Endothelial cell of umbilical vein (primary cell): Measurements from ENCODE around the gene ADORA2B. TPM values are rescaled to one million over a fixed set of nuclear protein-coding genes. Genes with fewer than 3 reads are reported as not detected.

ENCODE experiments used
- BruUV-seq: library from RNA; stranded (reverse); fragments of 400-500 nt; replicated peaks from 2 replicates; lab custom pipeline; 2021; lab: Mats Ljungman, UMichigan
- CTCF ChIA-PET: fragments of 300-600, 350-600 bp; sonication (Branson Sonifier 250); formaldehyde crosslinking; loops from one replicate; lab custom pipeline; 2021; ENCODE audit warnings: antibody characterized with exemption, inconsistent platforms; lab: Charles Lee
- POLR2A ChIA-PET: fragments of 300-600, 350-600 bp; sonication (Branson Sonifier 250); formaldehyde crosslinking; loops from one replicate; lab custom pipeline; 2021; ENCODE audit warnings: antibody characterized with exemption, inconsistent platforms; lab: Charles Lee
- DNase-seq: peaks from one replicate; pipeline ENCODE4 v3.0.0-alpha.2; 2011; ENCODE audit warnings: low read depth, low spot score
- FAIRE-seq: peaks from 2 replicates; lab custom pipeline; 2011; peaks lifted over from hg19 to GRCh38; lab: Jason Lieb, UNC
- H2AFZ ChIP-seq: 2 replicates; pipeline ENCODE4 v1.6.0; 2012; ENCODE audit warnings: low read depth, low read length, control low read depth, inconsistent platforms
- H3K27ac ChIP-seq: 2 replicates; pipeline ENCODE4 v1.5.1; 2011; ENCODE audit warnings: low read depth, mild to moderate bottlenecking, control low read depth, low read length, moderate library complexity; ENCODE audit not compliant: insufficient read depth
- H3K27me3 ChIP-seq, 2 experiments: 2 replicates each; pipeline versions ENCODE4 v1.6.0 to v1.6.1; 2011; ENCODE audit warnings: low read length in 2 of 2, mixed read lengths in 1 of 2; ENCODE audit not compliant: control insufficient read depth in 2 of 2, insufficient read depth in 2 of 2
- H3K36me3 ChIP-seq, 2 experiments: 2 replicates in 1 of 2; 3 replicates in 1 of 2; pipeline ENCODE4 v1.5.1; 2011; ENCODE audit warnings: low read length in 2 of 2, mild to moderate bottlenecking in 1 of 2, moderate library complexity in 1 of 2; ENCODE audit not compliant: control insufficient read depth in 2 of 2, insufficient read depth in 2 of 2; ENCODE audit errors: extremely low read depth in 1 of 2
- H3K4me1 ChIP-seq: 3 replicates; pipeline ENCODE4 v1.5.1; 2011; ENCODE audit warnings: mild to moderate bottlenecking, low read length; ENCODE audit not compliant: control insufficient read depth, insufficient read depth; ENCODE audit errors: extremely low read depth
- H3K4me2 ChIP-seq: 2 replicates; pipeline ENCODE4 v1.6.1; 2011; ENCODE audit warnings: low read length, control low read depth, mixed read lengths; ENCODE audit not compliant: insufficient read depth
- H3K4me3 ChIP-seq, 3 experiments: fragments of 200-600 bp in 1 of 3; sonication (generic), shearing (Covaris generic) in 1 of 3; replicated peaks in 1 of 3; 2 replicates each; pipeline ENCODE4 v1.5.1; 2011 to 2016; ENCODE audit warnings: control low read depth in 3 of 3, low read length in 3 of 3, mild to moderate bottlenecking in 2 of 3, inconsistent platforms in 1 of 3, low read depth in 1 of 3, moderate library complexity in 1 of 3; ENCODE audit not compliant: insufficient read depth in 1 of 3
- H3K79me2 ChIP-seq: 2 replicates; pipeline ENCODE4 v1.6.0; 2012; ENCODE audit warnings: low read length, inconsistent platforms; ENCODE audit not compliant: control insufficient read depth, insufficient read depth
- H3K9ac ChIP-seq: replicated peaks from 2 replicates; pipeline ENCODE3; 2011; ENCODE audit warnings: low read length, control low read depth; ENCODE audit not compliant: insufficient read depth; ENCODE audit errors: extremely low read depth
- H3K9me1 ChIP-seq: replicated peaks from 3 replicates; pipeline ENCODE4 v1.6.0; 2011; ENCODE audit warnings: mild to moderate bottlenecking, low read length; ENCODE audit not compliant: control insufficient read depth, insufficient read depth; ENCODE audit errors: extremely low read depth
- H3K9me3 ChIP-seq: replicated peaks from 2 replicates; pipeline ENCODE4 v1.5.1; 2012; ENCODE audit warnings: low read length, inconsistent platforms; ENCODE audit not compliant: control insufficient read depth, insufficient read depth
- H4K20me1 ChIP-seq: replicated peaks from 2 replicates; pipeline ENCODE3; 2011; ENCODE audit warnings: mild to moderate bottlenecking, low read length; ENCODE audit not compliant: control insufficient read depth, insufficient read depth; ENCODE audit errors: extremely low read depth
- EZH2 ChIP-seq: IDR thresholded peaks from 2 replicates; pipeline ENCODE4 v1.6.1; 2012; ENCODE audit warnings: borderline replicate concordance, low read depth, mild to moderate bottlenecking, moderate library complexity, low read length, inconsistent platforms; ENCODE audit not compliant: severe bottlenecking
- FOS ChIP-seq: IDR thresholded peaks from 2 replicates; pipeline ENCODE4 v1.6.1; 2011; ENCODE audit warnings: mild to moderate bottlenecking, low read length, moderate library complexity, borderline replicate concordance; ENCODE audit not compliant: insufficient read depth
- GATA2 ChIP-seq: IDR thresholded peaks from 2 replicates; pipeline ENCODE4 v1.7.0; 2011; ENCODE audit warnings: low read depth, mild to moderate bottlenecking, moderate library complexity, mixed read lengths, low read length; ENCODE audit not compliant: insufficient read length, insufficient read depth
- JUN ChIP-seq: IDR thresholded peaks from 2 replicates; pipeline ENCODE4 v1.6.1; 2011; ENCODE audit warnings: borderline replicate concordance, low read depth; ENCODE audit not compliant: insufficient read length, insufficient read depth
- MYC ChIP-seq: IDR thresholded peaks from one replicate; pipeline ENCODE4 v1.6.1; 2011; ENCODE audit warnings: mild to moderate bottlenecking, low read depth, low read length
- POLR2A ChIP-seq: IDR thresholded peaks from 2 replicates; pipeline ENCODE4 v1.6.1; 2012; ENCODE audit warnings: low read depth, mild to moderate bottlenecking, control low read depth, low read length
- POLR2AphosphoS5 ChIP-seq: IDR thresholded peaks from 2 replicates; pipeline ENCODE4 v1.6.1; 2012; ENCODE audit warnings: low read depth, mild to moderate bottlenecking, control low read depth, low read length, moderate library complexity; ENCODE audit not compliant: insufficient read depth
- dilution Hi-C: fragments of 300-500 bp; cut with MboI; formaldehyde crosslinking; loops from one replicate; pipeline ENCODE4 v1.15.0; 2019; ENCODE audit warnings: low sequenced_read_pairs; ENCODE audit not compliant: extremely low pct_ligation_motif_present
- intact Hi-C: fragments of 100-400 bp; cut with micrococcal nuclease; formaldehyde crosslinking; loops from one replicate; pipeline ENCODE4 v1.10.0; 2022
- polyA plus RNA-seq, 4 experiments: library from polyadenylated mRNA; depleted of rRNA in 3 of 4; stranded (reverse) in 3 of 4; unstranded in 1 of 4; fragments of >200 nt; gene quantifications; 2 replicates each; pipeline versions ENCODE4 v1.2.1 to v1.2.3, GENCODE V29; 2011 to 2012; ENCODE audit warnings: missing spikeins in 1 of 4
- total RNA-seq: library from RNA; stranded (reverse); gene quantifications from 2 replicates; pipeline ENCODE4 v1.2.3, GENCODE V29; 2021
- TF ChIP-seq, protein P1 (sequence below), 2 donors: IDR thresholded peaks; 1 replicate in 1 of 2; 2 replicates in 1 of 2; pipeline ENCODE4 v1.5.1; 2011; ENCODE audit warnings: low read length in 2 of 2, mild to moderate bottlenecking in 2 of 2, moderate library complexity in 2 of 2, control low read depth in 1 of 2, inconsistent platforms in 1 of 2, low read depth in 1 of 2; ENCODE audit not compliant: insufficient read depth in 1 of 2; ENCODE audit errors: extremely low read depth in 1 of 2
- TF ChIP-seq, protein P2 (sequence below): IDR thresholded peaks from 2 replicates; pipeline ENCODE4 v1.6.1; 2011; ENCODE audit not compliant: insufficient read depth, insufficient read length

The ADORA2B gene
- total and polyA plus RNA-seq, 2 donors (not counting 3 experiments of a cell fraction or from before 2014, with no cell fraction given) = 8.8 to 9.8 TPM

DNA sequence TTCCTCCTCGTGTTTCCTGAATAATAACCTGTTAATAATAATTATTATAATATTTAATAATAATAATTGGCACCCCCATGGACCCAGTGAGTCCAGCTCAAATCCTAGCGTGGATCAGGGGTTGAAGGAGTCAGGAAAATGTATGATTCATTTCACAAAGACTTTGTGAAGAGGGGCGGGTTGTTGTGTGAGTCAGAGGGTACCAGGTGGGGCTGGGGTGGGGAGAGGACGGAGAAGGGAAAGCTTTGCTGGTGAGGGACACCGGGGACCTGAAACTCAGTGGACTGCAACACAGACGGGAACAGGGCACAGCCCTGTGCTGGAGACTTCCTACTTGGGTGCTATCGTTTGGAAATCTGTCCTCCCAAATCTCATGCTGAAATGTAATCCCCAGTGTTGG, 3.1 kb upstream of the ADORA2B start:
- BruUV-seq = no TSS peak
- Histone ChIP-seq H3K4me3 (no peak overlapping the region), H3K79me2 (peaks cover 10% of the 10 kb centered on the region), H3K9me1 (no peaks in the 10 kb centered on the region), H3K36me3 (no peaks in the 10 kb centered on the region), H2AFZ (no peak overlapping the region), H3K4me1 (peaks cover 21% of the 10 kb centered on the region), H3K9me3 (no peaks in the 10 kb centered on the region), H4K20me1 (no peaks in the 10 kb centered on the region), H3K27ac (peak overlapping the region; percentile 16), H3K9ac (no peak overlapping the region), H3K27me3 (no peaks in the 10 kb centered on the region), H3K4me2 (no peak overlapping the region)
- TF ChIP-seq POLR2A = no peak
- no peak for TF ChIP-seq GATA2
- no peak for TF ChIP-seq EZH2
- TF ChIP-seq, protein P1, sequence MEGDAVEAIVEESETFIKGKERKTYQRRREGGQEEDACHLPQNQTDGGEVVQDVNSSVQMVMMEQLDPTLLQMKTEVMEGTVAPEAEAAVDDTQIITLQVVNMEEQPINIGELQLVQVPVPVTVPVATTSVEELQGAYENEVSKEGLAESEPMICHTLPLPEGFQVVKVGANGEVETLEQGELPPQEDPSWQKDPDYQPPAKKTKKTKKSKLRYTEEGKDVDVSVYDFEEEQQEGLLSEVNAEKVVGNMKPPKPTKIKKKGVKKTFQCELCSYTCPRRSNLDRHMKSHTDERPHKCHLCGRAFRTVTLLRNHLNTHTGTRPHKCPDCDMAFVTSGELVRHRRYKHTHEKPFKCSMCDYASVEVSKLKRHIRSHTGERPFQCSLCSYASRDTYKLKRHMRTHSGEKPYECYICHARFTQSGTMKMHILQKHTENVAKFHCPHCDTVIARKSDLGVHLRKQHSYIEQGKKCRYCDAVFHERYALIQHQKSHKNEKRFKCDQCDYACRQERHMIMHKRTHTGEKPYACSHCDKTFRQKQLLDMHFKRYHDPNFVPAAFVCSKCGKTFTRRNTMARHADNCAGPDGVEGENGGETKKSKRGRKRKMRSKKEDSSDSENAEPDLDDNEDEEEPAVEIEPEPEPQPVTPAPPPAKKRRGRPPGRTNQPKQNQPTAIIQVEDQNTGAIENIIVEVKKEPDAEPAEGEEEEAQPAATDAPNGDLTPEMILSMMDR (IDR thresholded peaks at IDR 0.05; ENCODE audit: extremely low read depth in 1 of 2, insufficient read depth in 1 of 2, low read depth in 1 of 2, low read length in 2 of 2) = no peak
- TF ChIP-seq POLR2AphosphoS5 = no peak
- no peak for TF ChIP-seq MYC
- no peak for TF ChIP-seq FOS
- TF ChIP-seq, protein P2, sequence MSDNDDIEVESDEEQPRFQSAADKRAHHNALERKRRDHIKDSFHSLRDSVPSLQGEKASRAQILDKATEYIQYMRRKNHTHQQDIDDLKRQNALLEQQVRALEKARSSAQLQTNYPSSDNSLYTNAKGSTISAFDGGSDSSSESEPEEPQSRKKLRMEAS = no peak
- no peak for TF ChIP-seq JUN
- dilution Hi-C loops = no loop called here
- intact Hi-C loops = loop anchor here (5.0 kb wide), 1 partner anchor 89 kb away; no protein-coding TSS in a partner anchor
- ChIA-PET POLR2A (no interaction called here), CTCF (no interaction called here)
- FAIRE-seq (no peak), DNase-seq (no peak)
